Ishikawa (cell line): Measurements from ENCODE around the gene ANKRD44.

Source experiments
- CEBPB ChIP-seq: IDR thresholded peaks from 2 replicates; pipeline ENCODE4 v1.6.1; 2012
- CREB1 ChIP-seq: IDR thresholded peaks from 2 replicates; pipeline ENCODE4 v1.6.1; 2012; ENCODE audit warnings: low read depth
- EP300 ChIP-seq: IDR thresholded peaks from 2 replicates; pipeline ENCODE4 v1.6.1; 2012; ENCODE audit warnings: borderline replicate concordance
- FOXM1 ChIP-seq: IDR thresholded peaks from 2 replicates; pipeline ENCODE4 v1.6.1; 2012; ENCODE audit warnings: low read depth, borderline replicate concordance
- NFIC ChIP-seq: IDR thresholded peaks from 2 replicates; pipeline ENCODE4 v1.6.1; 2012
- TAF1 ChIP-seq: IDR thresholded peaks from 2 replicates; pipeline ENCODE4 v1.6.1; 2012; ENCODE audit warnings: low read depth, mild to moderate bottlenecking
- YY1 ChIP-seq: IDR thresholded peaks from 2 replicates; pipeline ENCODE4 v1.6.1; 2012; ENCODE audit warnings: low read depth
- TF ChIP-seq, protein P1 (sequence below): IDR thresholded peaks from 2 replicates; pipeline ENCODE4 v1.6.1; 2012
- TF ChIP-seq, protein P2 (sequence below): IDR thresholded peaks from 2 replicates; pipeline ENCODE4 v1.6.1; 2012; ENCODE audit warnings: low read depth, mild to moderate bottlenecking
- TF ChIP-seq, protein P3 (sequence below): IDR thresholded peaks from 2 replicates; pipeline ENCODE4 v1.6.1; 2012

DNA sequence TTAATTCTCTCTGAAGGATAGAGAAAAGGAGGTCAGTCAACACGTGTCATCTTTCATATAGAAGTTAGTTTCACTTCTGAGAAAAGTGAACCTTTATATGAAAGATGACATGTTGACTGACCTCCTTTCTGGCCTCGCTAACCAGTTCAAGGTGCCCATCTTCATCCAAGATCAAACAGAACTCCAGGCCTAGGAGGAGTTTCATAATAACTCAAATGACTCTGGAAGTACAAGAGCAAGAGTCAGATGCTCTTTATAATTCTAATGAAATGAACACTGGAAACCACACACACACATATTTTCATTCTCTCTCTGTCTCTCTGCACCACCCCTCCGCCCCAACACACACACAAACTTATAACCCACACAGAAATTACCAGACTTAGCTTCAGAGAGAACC is 16.3 kb downstream of the ANKRD44 start:
- TF ChIP-seq, protein P1, sequence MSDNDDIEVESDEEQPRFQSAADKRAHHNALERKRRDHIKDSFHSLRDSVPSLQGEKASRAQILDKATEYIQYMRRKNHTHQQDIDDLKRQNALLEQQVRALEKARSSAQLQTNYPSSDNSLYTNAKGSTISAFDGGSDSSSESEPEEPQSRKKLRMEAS = no peak
- TF ChIP-seq, protein P2, sequence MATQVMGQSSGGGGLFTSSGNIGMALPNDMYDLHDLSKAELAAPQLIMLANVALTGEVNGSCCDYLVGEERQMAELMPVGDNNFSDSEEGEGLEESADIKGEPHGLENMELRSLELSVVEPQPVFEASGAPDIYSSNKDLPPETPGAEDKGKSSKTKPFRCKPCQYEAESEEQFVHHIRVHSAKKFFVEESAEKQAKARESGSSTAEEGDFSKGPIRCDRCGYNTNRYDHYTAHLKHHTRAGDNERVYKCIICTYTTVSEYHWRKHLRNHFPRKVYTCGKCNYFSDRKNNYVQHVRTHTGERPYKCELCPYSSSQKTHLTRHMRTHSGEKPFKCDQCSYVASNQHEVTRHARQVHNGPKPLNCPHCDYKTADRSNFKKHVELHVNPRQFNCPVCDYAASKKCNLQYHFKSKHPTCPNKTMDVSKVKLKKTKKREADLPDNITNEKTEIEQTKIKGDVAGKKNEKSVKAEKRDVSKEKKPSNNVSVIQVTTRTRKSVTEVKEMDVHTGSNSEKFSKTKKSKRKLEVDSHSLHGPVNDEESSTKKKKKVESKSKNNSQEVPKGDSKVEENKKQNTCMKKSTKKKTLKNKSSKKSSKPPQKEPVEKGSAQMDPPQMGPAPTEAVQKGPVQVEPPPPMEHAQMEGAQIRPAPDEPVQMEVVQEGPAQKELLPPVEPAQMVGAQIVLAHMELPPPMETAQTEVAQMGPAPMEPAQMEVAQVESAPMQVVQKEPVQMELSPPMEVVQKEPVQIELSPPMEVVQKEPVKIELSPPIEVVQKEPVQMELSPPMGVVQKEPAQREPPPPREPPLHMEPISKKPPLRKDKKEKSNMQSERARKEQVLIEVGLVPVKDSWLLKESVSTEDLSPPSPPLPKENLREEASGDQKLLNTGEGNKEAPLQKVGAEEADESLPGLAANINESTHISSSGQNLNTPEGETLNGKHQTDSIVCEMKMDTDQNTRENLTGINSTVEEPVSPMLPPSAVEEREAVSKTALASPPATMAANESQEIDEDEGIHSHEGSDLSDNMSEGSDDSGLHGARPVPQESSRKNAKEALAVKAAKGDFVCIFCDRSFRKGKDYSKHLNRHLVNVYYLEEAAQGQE = no peak
- TF ChIP-seq TAF1 (no peak), YY1 (no peak), FOXM1 (no peak), CREB1 (no peak), NFIC (no peak), EP300 (no peak), CEBPB (no peak)
- TF ChIP-seq, protein P3, sequence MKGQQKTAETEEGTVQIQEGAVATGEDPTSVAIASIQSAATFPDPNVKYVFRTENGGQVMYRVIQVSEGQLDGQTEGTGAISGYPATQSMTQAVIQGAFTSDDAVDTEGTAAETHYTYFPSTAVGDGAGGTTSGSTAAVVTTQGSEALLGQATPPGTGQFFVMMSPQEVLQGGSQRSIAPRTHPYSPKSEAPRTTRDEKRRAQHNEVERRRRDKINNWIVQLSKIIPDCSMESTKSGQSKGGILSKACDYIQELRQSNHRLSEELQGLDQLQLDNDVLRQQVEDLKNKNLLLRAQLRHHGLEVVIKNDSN = no peak
